GM10248 (cell line): ENCODE measurements around the gene SRL.

Experiments
- CTCF ChIA-PET: fragments of 300-600 bp; sonication (Branson Sonifier 250); formaldehyde crosslinking; extraction: SDS; loops from one replicate; lab custom pipeline; 2021; ENCODE audit warnings: antibody characterized with exemption; lab: Yijun Ruan, JAX
- POLR2A ChIA-PET: fragments of 350-650 bp; sonication (Branson Sonifier 250); formaldehyde crosslinking; extraction: SDS; loops from one replicate; lab custom pipeline; 2020; ENCODE audit warnings: antibody characterized with exemption; lab: Yijun Ruan, JAX
- DNase-seq: peaks from one replicate; pipeline ENCODE4 v3.0.0; 2012; ENCODE audit errors: extremely low spot score
- TF ChIP-seq, protein P1 (sequence below): IDR thresholded peaks from 2 replicates; pipeline ENCODE4 v1.5.1; 2012; ENCODE audit warnings: mild to moderate bottlenecking, low read depth; ENCODE audit errors: extremely low read depth, missing control alignments, control extremely low read depth

SRL gene

DNA sequence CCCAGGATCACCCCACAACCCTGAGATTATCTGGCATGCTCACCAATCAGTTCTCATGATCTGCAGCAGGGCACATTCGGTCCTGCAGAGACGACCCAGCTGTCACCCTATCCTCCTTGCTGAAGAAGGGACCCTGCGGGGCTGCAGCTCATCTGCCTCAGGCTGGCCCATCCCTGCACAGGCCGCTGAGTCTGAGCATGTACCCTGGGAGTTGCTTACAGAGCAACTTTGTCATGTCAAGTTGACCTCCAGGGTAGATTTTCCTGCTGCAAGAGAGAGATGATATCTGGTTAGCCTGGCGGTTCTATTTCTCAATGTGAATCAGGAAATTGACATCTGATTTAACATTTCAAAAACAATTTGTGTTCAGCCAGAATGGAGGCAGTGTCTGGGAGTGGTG lies 89.6 kb downstream of the SRL start:
- TF ChIP-seq, protein P1, sequence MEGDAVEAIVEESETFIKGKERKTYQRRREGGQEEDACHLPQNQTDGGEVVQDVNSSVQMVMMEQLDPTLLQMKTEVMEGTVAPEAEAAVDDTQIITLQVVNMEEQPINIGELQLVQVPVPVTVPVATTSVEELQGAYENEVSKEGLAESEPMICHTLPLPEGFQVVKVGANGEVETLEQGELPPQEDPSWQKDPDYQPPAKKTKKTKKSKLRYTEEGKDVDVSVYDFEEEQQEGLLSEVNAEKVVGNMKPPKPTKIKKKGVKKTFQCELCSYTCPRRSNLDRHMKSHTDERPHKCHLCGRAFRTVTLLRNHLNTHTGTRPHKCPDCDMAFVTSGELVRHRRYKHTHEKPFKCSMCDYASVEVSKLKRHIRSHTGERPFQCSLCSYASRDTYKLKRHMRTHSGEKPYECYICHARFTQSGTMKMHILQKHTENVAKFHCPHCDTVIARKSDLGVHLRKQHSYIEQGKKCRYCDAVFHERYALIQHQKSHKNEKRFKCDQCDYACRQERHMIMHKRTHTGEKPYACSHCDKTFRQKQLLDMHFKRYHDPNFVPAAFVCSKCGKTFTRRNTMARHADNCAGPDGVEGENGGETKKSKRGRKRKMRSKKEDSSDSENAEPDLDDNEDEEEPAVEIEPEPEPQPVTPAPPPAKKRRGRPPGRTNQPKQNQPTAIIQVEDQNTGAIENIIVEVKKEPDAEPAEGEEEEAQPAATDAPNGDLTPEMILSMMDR, result no peak
- POLR2A ChIA-PET, result no interaction called here
- DNase-seq, result no peak
- CTCF ChIA-PET, result no interaction called here

DNA sequence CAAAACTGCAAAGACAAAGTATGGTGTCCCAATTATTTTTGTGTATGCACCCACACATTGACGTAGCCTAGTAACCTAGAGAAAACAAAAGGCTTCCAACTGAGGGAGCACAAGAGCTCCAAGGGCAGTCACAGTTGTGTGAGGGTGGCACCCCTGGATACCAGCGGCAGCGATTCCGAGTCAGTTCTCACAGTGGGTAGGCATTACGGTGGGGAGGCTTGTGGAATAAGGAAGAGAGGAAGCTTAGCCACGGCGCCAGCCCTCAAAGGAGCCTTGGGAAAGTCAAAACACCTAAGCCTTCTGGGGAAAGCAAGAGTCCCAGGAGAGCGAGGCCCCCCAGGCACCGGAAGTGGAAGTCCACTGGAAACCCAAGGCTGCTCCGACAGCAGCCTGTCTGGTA lies 94.6 kb downstream of the SRL start:
- ChIA-PET POLR2A (no interaction called here), CTCF (interaction anchor here (1.0 to 1.9 kb wide), 3 partner anchors 30 to 106 kb away, joined by 4 to 5 read pairs (median 4); no protein-coding TSS in a partner anchor)
- DNase-seq, result no peak
- TF ChIP-seq, protein P1, result no peak

DNA sequence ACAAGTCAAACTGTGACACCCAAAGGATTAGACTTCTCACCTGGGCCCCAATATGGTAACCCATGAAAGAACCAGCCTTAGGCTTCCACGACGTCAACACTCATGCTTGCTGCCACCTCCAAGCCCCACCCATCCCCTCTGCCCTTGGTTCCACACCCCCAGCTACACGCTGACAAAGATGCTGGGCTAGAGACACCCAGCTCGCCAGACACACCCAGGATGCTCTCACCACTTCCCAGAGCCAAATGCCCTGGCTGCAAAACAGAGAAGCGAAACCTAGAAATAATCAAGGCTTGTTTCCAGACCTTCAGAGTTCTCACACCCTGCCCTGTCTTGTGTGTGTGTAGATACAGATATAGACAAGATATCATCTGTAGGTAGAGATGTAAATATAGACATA lies 99.6 kb downstream of the SRL start:
- ChIA-PET CTCF (interaction anchor here (1.0 kb wide), 1 partner anchor 111 kb away, joined by 3 read pairs; no protein-coding TSS in a partner anchor), POLR2A (no interaction called here)
- DNase-seq, result peak; percentile 35
- TF ChIP-seq, protein P1, result no peak

DNA sequence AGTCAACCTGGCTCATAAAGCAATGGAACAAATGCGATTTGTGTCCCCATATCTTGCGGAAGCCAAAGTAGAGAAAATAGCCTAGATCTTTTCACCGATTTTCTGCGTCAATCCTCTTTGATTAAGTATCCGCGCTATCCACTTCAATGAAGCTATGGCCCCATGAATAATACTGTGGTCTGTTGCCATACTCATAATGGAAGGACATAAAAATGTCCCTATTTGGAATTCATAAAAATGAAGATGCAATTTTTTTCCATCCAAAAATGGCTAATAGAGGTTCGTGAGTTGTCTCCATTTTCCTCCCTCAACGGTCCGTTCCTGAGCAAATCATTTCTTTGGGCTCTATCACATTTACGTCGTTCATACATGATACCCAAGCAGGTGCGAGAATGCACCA lies 100.3 kb downstream of the SRL start:
- POLR2A ChIA-PET, result no interaction called here
- no peak for DNase-seq
- TF ChIP-seq, protein P1, result no peak
- CTCF ChIA-PET, result no interaction called here

DNA sequence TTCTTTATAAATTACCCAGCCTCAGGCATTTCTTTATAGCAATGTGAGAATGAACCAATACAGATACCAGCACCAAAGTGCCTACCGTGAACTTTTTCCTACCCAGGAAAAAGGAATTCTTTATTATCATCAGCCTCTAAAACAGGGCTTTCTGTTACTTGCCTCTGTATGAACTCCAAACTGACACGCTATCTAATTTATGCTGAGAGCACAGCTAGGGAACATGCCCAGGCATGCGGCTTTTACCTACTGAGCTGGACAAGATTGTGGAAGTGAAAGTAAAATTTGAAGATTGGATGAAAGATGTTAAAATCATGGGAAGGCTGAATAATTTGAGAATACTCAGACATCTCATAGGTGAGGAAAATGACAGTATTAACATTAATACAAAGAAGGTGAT lies 101.2 kb downstream of the SRL start:
- no peak for DNase-seq
- TF ChIP-seq, protein P1, result no peak
- ChIA-PET CTCF (no interaction called here), POLR2A (no interaction called here)

DNA sequence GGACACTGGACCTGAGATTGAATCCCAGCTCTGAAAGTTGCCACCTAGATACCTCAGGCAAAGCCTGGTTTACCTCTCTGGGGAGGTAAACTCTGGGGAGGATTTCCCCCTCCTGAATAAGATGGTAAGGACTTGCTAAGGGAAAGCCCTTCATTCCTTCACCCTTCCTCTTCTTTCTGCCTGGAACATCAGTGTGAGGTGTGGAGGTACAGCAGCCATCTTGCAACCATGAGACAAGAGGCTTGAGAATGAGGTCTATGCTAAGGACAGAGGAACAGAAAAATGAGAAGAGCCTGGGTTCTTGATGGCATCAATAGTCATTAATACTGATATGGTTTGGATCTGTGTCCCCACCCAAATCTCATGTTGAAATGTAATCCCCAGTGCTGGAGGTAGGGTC lies 101.9 kb downstream of the SRL start:
- TF ChIP-seq, protein P1, result no peak
- ChIA-PET POLR2A (no interaction called here), CTCF (no interaction called here)
- DNase-seq, result no peak
